ENCODE measurements around the gene APOBEC3H. TPM values are rescaled to one million over a fixed set of nuclear protein-coding genes. Genes with fewer than 3 reads are reported as not detected.
A peak's percentile ranks its signal among the peaks of the same experiment; 100 is the strongest.

The APOBEC3H gene
- polyA plus RNA-seq, 1 donor (not counting 4 experiments of a cell fraction or from before 2014, with no cell fraction given): 0.41 TPM

- dilution Hi-C loops (cut with MboI; ENCODE audit: extremely low pct_ligation_motif_present, low sequenced_read_pairs): no loop called here
- no peaks in the 10 kb centered on the region for H3K9me1 ChIP-seq (ENCODE audit: control insufficient read depth, extremely low read depth, insufficient read depth, low read length)
Observed at GRCh38 chr22:39109361-39109760, 12.3 kb downstream of the APOBEC3H start.

GRCh38 chr22:39110631-39111561, 13.9 kb downstream of the APOBEC3H start:
- Histone ChIP-seq H4K20me1 (ENCODE audit: control insufficient read depth, extremely low read depth, insufficient read depth, low read length) (no peaks in the 10 kb centered on the region), H3K4me1 (ENCODE audit: control insufficient read depth, extremely low read depth, insufficient read depth, low read length) (peaks cover 11% of the 10 kb centered on the region), H3K36me3 (ENCODE audit: control insufficient read depth in 2 of 2, extremely low read depth in 1 of 2, insufficient read depth in 2 of 2, low read length in 2 of 2) (no peaks in the 10 kb centered on the region), H3K4me3 (ENCODE audit: control insufficient read depth in 2 of 3, extremely low read depth in 1 of 3, insufficient read depth in 2 of 3, low read depth in 1 of 3, low read length in 3 of 3) (no peak overlapping the region), H3K27ac (ENCODE audit: control insufficient read depth, insufficient read depth, low read length) (no peak overlapping the region), H3K79me2 (ENCODE audit: control insufficient read depth, insufficient read depth, low read length) (no peaks in the 10 kb centered on the region), H3K4me2 (ENCODE audit: control insufficient read depth, extremely low read depth, insufficient read depth, low read depth, low read length) (no peak overlapping the region), H3K9ac (ENCODE audit: control insufficient read depth, extremely low read depth, insufficient read depth, low read length) (no peak overlapping the region), H3K9me3 (ENCODE audit: control insufficient read depth, low read depth, low read length) (no peaks in the 10 kb centered on the region), H3K9me1 (ENCODE audit: control insufficient read depth, extremely low read depth, insufficient read depth, low read length) (no peaks in the 10 kb centered on the region), H2AFZ (ENCODE audit: control insufficient read depth, low read length) (peak overlapping the region; percentile 37), H3K27me3 (ENCODE audit: control insufficient read depth, extremely low read depth, insufficient read depth, low read length) (no peaks in the 10 kb centered on the region)
- dilution Hi-C loops (cut with MboI; ENCODE audit: extremely low pct_ligation_motif_present, low sequenced_read_pairs): no loop called here
- TF ChIP-seq CTCF (optimal IDR thresholded peaks at IDR 0.05 in 1 of 3, IDR thresholded peaks at IDR 0.05 in 1 of 3, conservative IDR thresholded peaks at IDR 0.05 in 1 of 3; ENCODE audit: extremely low read depth in 1 of 3, insufficient read depth in 2 of 3, low read length in 3 of 3) (no peak), EZH2 (IDR thresholded peaks at IDR 0.05; ENCODE audit: low read length) (no peak)
- FAIRE-seq (peak; percentile 52), DNase-seq (ENCODE audit: low read depth, low spot score) (no peak)

More at GRCh38 chr22:39109361-39109760, 12.3 kb downstream of the APOBEC3H start:
- Histone ChIP-seq H3K27ac (ENCODE audit: control insufficient read depth, insufficient read depth, low read length) (no peak overlapping the region), H4K20me1 (ENCODE audit: control insufficient read depth, extremely low read depth, insufficient read depth, low read length) (no peaks in the 10 kb centered on the region), H3K4me2 (ENCODE audit: control insufficient read depth, extremely low read depth, insufficient read depth, low read depth, low read length) (no peak overlapping the region), H3K79me2 (ENCODE audit: control insufficient read depth, insufficient read depth, low read length) (no peaks in the 10 kb centered on the region), H2AFZ (ENCODE audit: control insufficient read depth, low read length) (no peak overlapping the region), H3K4me1 (ENCODE audit: control insufficient read depth, extremely low read depth, insufficient read depth, low read length) (peaks cover 11% of the 10 kb centered on the region), H3K9ac (ENCODE audit: control insufficient read depth, extremely low read depth, insufficient read depth, low read length) (no peak overlapping the region), H3K9me3 (ENCODE audit: control insufficient read depth, low read depth, low read length) (no peaks in the 10 kb centered on the region), H3K27me3 (ENCODE audit: control insufficient read depth, extremely low read depth, insufficient read depth, low read length) (no peaks in the 10 kb centered on the region), H3K4me3 (ENCODE audit: control insufficient read depth in 2 of 3, extremely low read depth in 1 of 3, insufficient read depth in 2 of 3, low read depth in 1 of 3, low read length in 3 of 3) (no peak overlapping the region), H3K36me3 (ENCODE audit: control insufficient read depth in 2 of 2, extremely low read depth in 1 of 2, insufficient read depth in 2 of 2, low read length in 2 of 2) (no peaks in the 10 kb centered on the region)
- FAIRE-seq: no peak
- DNase-seq (ENCODE audit: low read depth, low spot score): no peak
- TF ChIP-seq CTCF (optimal IDR thresholded peaks at IDR 0.05 in 1 of 3, IDR thresholded peaks at IDR 0.05 in 1 of 3, conservative IDR thresholded peaks at IDR 0.05 in 1 of 3; ENCODE audit: extremely low read depth in 1 of 3, insufficient read depth in 2 of 3, low read length in 3 of 3) (no peak), EZH2 (IDR thresholded peaks at IDR 0.05; ENCODE audit: low read length) (no peak)
